Activated CD4-positive, CD25-positive, alpha-beta regulatory T cell treated with anti-CD3 and anti-CD28 coated beads, Interleukin-2, amount 50 U/mL, for 16 hours (primary cell): ENCODE data around the gene C4orf50.

Experiments used
- DNase-seq: peaks from one replicate; pipeline ENCODE4 v3.0.0-alpha.2; 2020; ENCODE audit warnings: low read depth, low spot score

The C4orf50 gene

GRCh38 chr4:5921981-5922380, 96.2 kb downstream of the C4orf50 start:
- DNase-seq = no peak

- no peak for DNase-seq
These were observed 96.9 kb downstream of the C4orf50 start for GRCh38 chr4:5921101-5921980.

GRCh38 chr4:5919571-5919970, 98.7 kb downstream of the C4orf50 start:
- DNase-seq = no peak

GRCh38 chr4:5919044-5919443, 99.2 kb downstream of the C4orf50 start:
- DNase-seq = no peak

- no peak for DNase-seq
These were observed 99.8 kb downstream of the C4orf50 start for GRCh38 chr4:5918331-5918985.

- no peak for DNase-seq
These were observed 100.6 kb downstream of the C4orf50 start for GRCh38 chr4:5917672-5918071.

GRCh38 chr4:5916229-5916628, 102.0 kb downstream of the C4orf50 start:
- DNase-seq = no peak

GRCh38 chr4:5913454-5913853, 104.8 kb downstream of the C4orf50 start:
- DNase-seq = no peak

GRCh38 chr4:5912614-5913019, 105.6 kb downstream of the C4orf50 start:
- no peak for DNase-seq

- DNase-seq = no peak
These were observed 109.3 kb downstream of the C4orf50 start for GRCh38 chr4:5908876-5909427.

GRCh38 chr4:5906191-5906590, 112.0 kb downstream of the C4orf50 start:
- DNase-seq = no peak

GRCh38 chr4:5905714-5906113, 112.5 kb downstream of the C4orf50 start:
- no peak for DNase-seq

- no peak for DNase-seq
These were observed 117.4 kb downstream of the C4orf50 start for GRCh38 chr4:5900844-5901243.

- DNase-seq = no peak
These were observed 118.3 kb downstream of the C4orf50 start for GRCh38 chr4:5899881-5900280.

- DNase-seq = no peak
These were observed 118.8 kb downstream of the C4orf50 start for GRCh38 chr4:5899396-5899795.

- DNase-seq = no peak
These were observed 120.6 kb downstream of the C4orf50 start for GRCh38 chr4:5897674-5898073.

- no peak for DNase-seq
These were observed 122.9 kb downstream of the C4orf50 start for GRCh38 chr4:5895287-5895686.

GRCh38 chr4:5894266-5894665, 124.0 kb downstream of the C4orf50 start:
- DNase-seq = no peak

GRCh38 chr4:5893591-5893990, 124.6 kb downstream of the C4orf50 start:
- DNase-seq = no peak

GRCh38 chr4:5893004-5893580, 125.1 kb downstream of the C4orf50 start, which contains the start of gene CRMP1:
Gene CRMP1 (minus strand): TSS chr4:5893086. CDS start chr4:5892969, 117 bp downstream.
- DNase-seq = no peak

GRCh38 chr4:5892323-5893003, 125.8 kb downstream of the C4orf50 start:
- DNase-seq = no peak
